Airway epithelial cell (primary cell): ENCODE measurements around the gene DCAF8L2. TPM values are rescaled to one million over a fixed set of nuclear protein-coding genes. Genes with fewer than 3 reads are reported as not detected.

Source experiments
- total RNA-seq: library from RNA; depleted of rRNA; stranded (reverse); fragments of >200 nt; gene quantifications from 2 replicates; pipeline ENCODE4 v1.2.3, GENCODE V29; 2015

The DCAF8L2 gene
- total RNA-seq, result not detected in 2 replicates

GRCh38 chrX:27590044-27590443 lies at the start of gene DCAF8L2:
DCAF8L2 (plus strand) TSS chrX:27590344; CDS start chrX:27746896, 156,552 bp downstream.

Other genes with a start within 250 kb of the DCAF8L2 start
- gene PPP4R3C, start 127.0 kb upstream of the DCAF8L2 start, total RNA-seq, result not detected in 2 replicates
- not detected in 2 replicates for gene MAGEB10, start 217.6 kb downstream of the DCAF8L2 start, total RNA-seq